NCI-H748 (cell line): Measurements from ENCODE around the gene BOD1L2.

Experiments
- DNase-seq: peaks from one replicate; lab custom pipeline; 2025; ENCODE audit not compliant: unreplicated experiment; lab: John Stamatoyannopoulos, UW

Gene BOD1L2

GRCh38 chr18:57146956-57147636 lies at the start of gene BOD1L2:
Gene BOD1L2 (plus strand): TSS chr18:57147087. CDS start chr18:57147313, 226 bp downstream.
- no peak for DNase-seq

- DNase-seq = no peak
These were observed 39.6 kb upstream of the BOD1L2 start for GRCh38 chr18:57107140-57107832.

GRCh38 chr18:57110290-57110689 lies 36.6 kb upstream of the BOD1L2 start:
- no peak for DNase-seq

- no peak for DNase-seq
These were observed 33.0 kb upstream of the BOD1L2 start for GRCh38 chr18:57113799-57114420.

- DNase-seq = no peak
These were observed 30.2 kb upstream of the BOD1L2 start for GRCh38 chr18:57116598-57117132.

- no peak for DNase-seq
These were observed 25.3 kb upstream of the BOD1L2 start for GRCh38 chr18:57121542-57122112.

GRCh38 chr18:57122936-57123510 lies 23.9 kb upstream of the BOD1L2 start:
- peak; percentile 46 for DNase-seq

GRCh38 chr18:57125627-57126026 lies 21.3 kb upstream of the BOD1L2 start:
- no peak for DNase-seq

GRCh38 chr18:57128220-57128932 lies 18.5 kb upstream of the BOD1L2 start:
- no peak for DNase-seq

- DNase-seq = no peak
These were observed 15.8 kb upstream of the BOD1L2 start for GRCh38 chr18:57131101-57131500.

- DNase-seq = no peak
These were observed 15.1 kb upstream of the BOD1L2 start for GRCh38 chr18:57131782-57132181.

- DNase-seq = peak; percentile 16
These were observed 12.2 kb upstream of the BOD1L2 start for GRCh38 chr18:57134618-57135135.

- no peak for DNase-seq
These were observed 11.2 kb upstream of the BOD1L2 start for GRCh38 chr18:57135699-57136098.

- no peak for DNase-seq
These were observed 9.0 kb upstream of the BOD1L2 start for GRCh38 chr18:57137847-57138246.

- peak; percentile 83 for DNase-seq
These were observed 5.4 kb upstream of the BOD1L2 start for GRCh38 chr18:57141208-57142129.

- no peak for DNase-seq
These were observed 4.6 kb upstream of the BOD1L2 start for GRCh38 chr18:57142324-57142723.

GRCh38 chr18:57143265-57143664 lies 3.6 kb upstream of the BOD1L2 start:
- DNase-seq = no peak

- DNase-seq = no peak
These were observed 1.4 kb downstream of the BOD1L2 start for GRCh38 chr18:57148263-57148662.

GRCh38 chr18:57149051-57149450 lies 2.2 kb downstream of the BOD1L2 start:
- DNase-seq = no peak
